HL-60/S4 treated with retinoic acid at 250 ng/mL for 4 days and 3 days (cell line): ENCODE measurements around the gene CRHR1.

Source experiments
- in situ Hi-C: fragments of 300-500 bp; cut with MboI; formaldehyde crosslinking; loops from 2 replicates; pipeline ENCODE4 v1.7.0; 2022; ENCODE audit warnings: low sequenced_read_pairs

The CRHR1 gene

GRCh38 chr17:45787044-45787443 is 2.9 kb downstream of the CRHR1 start:
- in situ Hi-C loops = no loop called here

GRCh38 chr17:45787656-45788055 is 3.5 kb downstream of the CRHR1 start:
- in situ Hi-C loops = no loop called here

GRCh38 chr17:45788057-45788456 is 3.9 kb downstream of the CRHR1 start:
- in situ Hi-C loops = no loop called here

- in situ Hi-C loops = no loop called here
Observed at GRCh38 chr17:45789874-45790273, 5.8 kb downstream of the CRHR1 start.

GRCh38 chr17:45790296-45790922 is 6.3 kb downstream of the CRHR1 start:
- in situ Hi-C loops = no loop called here

- in situ Hi-C loops = no loop called here
Observed at GRCh38 chr17:45791041-45791582, 7.0 kb downstream of the CRHR1 start.

GRCh38 chr17:45791935-45792334 is 7.8 kb downstream of the CRHR1 start:
- in situ Hi-C loops = no loop called here

- in situ Hi-C loops = no loop called here
Observed at GRCh38 chr17:45792437-45792836, 8.3 kb downstream of the CRHR1 start.

GRCh38 chr17:45792995-45793755 is 9.1 kb downstream of the CRHR1 start:
- in situ Hi-C loops = no loop called here

- in situ Hi-C loops = no loop called here
Observed at GRCh38 chr17:45793999-45794540, 9.9 kb downstream of the CRHR1 start.

- in situ Hi-C loops = no loop called here
Observed at GRCh38 chr17:45794840-45795239, 10.7 kb downstream of the CRHR1 start.

GRCh38 chr17:45800816-45801215 is 16.7 kb downstream of the CRHR1 start:
- in situ Hi-C loops = no loop called here

- in situ Hi-C loops = no loop called here
Observed at GRCh38 chr17:45801421-45801820, 17.3 kb downstream of the CRHR1 start.

GRCh38 chr17:45808845-45809244 is 24.7 kb downstream of the CRHR1 start:
- in situ Hi-C loops = no loop called here

- in situ Hi-C loops = no loop called here
Observed at GRCh38 chr17:45809499-45809898, 25.4 kb downstream of the CRHR1 start.

GRCh38 chr17:45812102-45812501 is 28.0 kb downstream of the CRHR1 start:
- in situ Hi-C loops = no loop called here

GRCh38 chr17:45813048-45813725 is 29.1 kb downstream of the CRHR1 start:
- in situ Hi-C loops = no loop called here

- in situ Hi-C loops = no loop called here
Observed at GRCh38 chr17:45814622-45815606, 30.8 kb downstream of the CRHR1 start.

- in situ Hi-C loops = no loop called here
Observed at GRCh38 chr17:45815752-45816151, 31.6 kb downstream of the CRHR1 start.

GRCh38 chr17:45818041-45818440 is 33.9 kb downstream of the CRHR1 start:
- in situ Hi-C loops = no loop called here
